Ishikawa (cell line): ENCODE measurements around the gene TH.

Experiments
- CEBPB ChIP-seq: IDR thresholded peaks from 2 replicates; pipeline ENCODE4 v1.6.1; 2012
- CREB1 ChIP-seq: IDR thresholded peaks from 2 replicates; pipeline ENCODE4 v1.6.1; 2012; ENCODE audit warnings: low read depth
- EGR1 ChIP-seq: IDR thresholded peaks from 2 replicates; pipeline ENCODE4 v1.6.1; 2012
- EP300 ChIP-seq: IDR thresholded peaks from 2 replicates; pipeline ENCODE4 v1.6.1; 2012; ENCODE audit warnings: borderline replicate concordance
- FOXM1 ChIP-seq: IDR thresholded peaks from 2 replicates; pipeline ENCODE4 v1.6.1; 2012; ENCODE audit warnings: low read depth, borderline replicate concordance
- MAX ChIP-seq: IDR thresholded peaks from 2 replicates; pipeline ENCODE4 v1.6.1; 2012
- NFIC ChIP-seq: IDR thresholded peaks from 2 replicates; pipeline ENCODE4 v1.6.1; 2012
- RAD21 ChIP-seq: IDR thresholded peaks from 2 replicates; pipeline ENCODE4 v1.6.1; 2012; ENCODE audit warnings: low read depth
- REST ChIP-seq: IDR thresholded peaks from 2 replicates; pipeline ENCODE4 v1.6.1; 2012; ENCODE audit warnings: low read depth, mild to moderate bottlenecking
- TAF1 ChIP-seq: IDR thresholded peaks from 2 replicates; pipeline ENCODE4 v1.6.1; 2012; ENCODE audit warnings: low read depth, mild to moderate bottlenecking
- TCF12 ChIP-seq: IDR thresholded peaks from 2 replicates; pipeline ENCODE4 v1.6.1; 2012; ENCODE audit warnings: low read depth
- TEAD4 ChIP-seq: IDR thresholded peaks from 2 replicates; pipeline ENCODE4 v1.6.1; 2012
- USF1 ChIP-seq: IDR thresholded peaks from 2 replicates; pipeline ENCODE4 v1.6.1; 2012
- YY1 ChIP-seq: IDR thresholded peaks from 2 replicates; pipeline ENCODE4 v1.6.1; 2012; ENCODE audit warnings: low read depth
- ZBTB7A ChIP-seq: IDR thresholded peaks from 2 replicates; pipeline ENCODE4 v1.6.1; 2012; ENCODE audit warnings: low read depth

Gene TH

GRCh38 chr11:2182075-2182474 is 10.5 kb upstream of the TH start:
- TF ChIP-seq NFIC (no peak), TCF12 (no peak), TAF1 (no peak), YY1 (no peak), USF1 (no peak), MAX (no peak), CEBPB (no peak), REST (no peak), CREB1 (no peak), RAD21 (no peak), FOXM1 (no peak), TEAD4 (no peak), EP300 (no peak), ZBTB7A (no peak), EGR1 (no peak)

- TF ChIP-seq RAD21, result no peak
- TF ChIP-seq YY1, result no peak
- no peak for TF ChIP-seq ZBTB7A
- TF ChIP-seq EP300, result no peak
- no peak for TF ChIP-seq EGR1
- no peak for TF ChIP-seq TAF1
- no peak for TF ChIP-seq TEAD4
- TF ChIP-seq NFIC, result no peak
- no peak for TF ChIP-seq TCF12
- no peak for TF ChIP-seq FOXM1
- no peak for TF ChIP-seq USF1
- no peak for TF ChIP-seq CREB1
- no peak for TF ChIP-seq CEBPB
- TF ChIP-seq MAX, result no peak
Observed at GRCh38 chr11:2180789-2181370, 9.3 kb upstream of the TH start.

GRCh38 chr11:2180347-2180746 is 8.7 kb upstream of the TH start:
- no peak for TF ChIP-seq EP300
- no peak for TF ChIP-seq YY1
- no peak for TF ChIP-seq NFIC
- no peak for TF ChIP-seq FOXM1
- TF ChIP-seq RAD21, result no peak
- no peak for TF ChIP-seq ZBTB7A
- TF ChIP-seq USF1, result no peak
- no peak for TF ChIP-seq MAX
- TF ChIP-seq TCF12, result no peak

- no peak for TF ChIP-seq ZBTB7A
- no peak for TF ChIP-seq EP300
- no peak for TF ChIP-seq EGR1
Observed at GRCh38 chr11:2179516-2179915, 7.9 kb upstream of the TH start.

- TF ChIP-seq REST (no peak), FOXM1 (no peak), NFIC (no peak), EP300 (no peak), ZBTB7A (no peak), USF1 (no peak), TAF1 (no peak), RAD21 (no peak)
Observed at GRCh38 chr11:2178906-2179494, 7.4 kb upstream of the TH start.
